ENCODE data around the gene TFDP1. TPM values are rescaled to one million over a fixed set of nuclear protein-coding genes. Genes with fewer than 3 reads are reported as not detected.
"Not testable (repeated sequence)": the region's sequence is repeated elsewhere in the genome, so short reads cannot be mapped to it uniquely, and the experiment has no call there.

TFDP1 gene
- total RNA-seq, 2 donors from 2014 or later, result 87.5 to 99.2 TPM

GRCh38 chr13:113588394-113589111 is 4.0 kb downstream of the TFDP1 start:
- Mint-ChIP-seq H3K4me3 (peak overlapping the region in 1 of 2 donors; percentile 6), H3K36me3 (ENCODE audit: insufficient read depth in 2 of 2) (peaks cover 9 to 38% of the 10 kb centered on the region in 2 donors), H3K4me1 (ENCODE audit: low read depth) (peaks cover 40% of the 10 kb centered on the region), H3K27ac (no peak overlapping the region), H3K9me3 (no peaks in the 10 kb centered on the region), H3K27me3 (ENCODE audit: low read depth) (no peaks in the 10 kb centered on the region)
- no peak for ATAC-seq (replicated peaks in 1 of 2)
- no peak for DNase-seq

- ATAC-seq (replicated peaks in 1 of 2) (no peak), DNase-seq (no peak)
- no peak overlapping the region for H3K4me3 Mint-ChIP-seq
- peaks cover 9 to 38% of the 10 kb centered on the region in 2 donors for H3K36me3 Mint-ChIP-seq (ENCODE audit: insufficient read depth in 2 of 2)
- no peaks in the 10 kb centered on the region for H3K27me3 Mint-ChIP-seq (ENCODE audit: low read depth)
- peaks cover 36% of the 10 kb centered on the region for H3K4me1 Mint-ChIP-seq (ENCODE audit: low read depth)
- H3K9me3 Mint-ChIP-seq, result no peaks in the 10 kb centered on the region
- H3K27ac Mint-ChIP-seq, result no peak overlapping the region
Measured at GRCh38 chr13:113589251-113589960, 4.9 kb downstream of the TFDP1 start.

GRCh38 chr13:113589961-113590339 is 5.4 kb downstream of the TFDP1 start:
- peaks cover 36% of the 10 kb centered on the region for H3K4me1 Mint-ChIP-seq (ENCODE audit: low read depth)
- no peaks in the 10 kb centered on the region for H3K9me3 Mint-ChIP-seq
- H3K4me3 Mint-ChIP-seq, result no peak overlapping the region
- DNase-seq, result no peak
- H3K36me3 Mint-ChIP-seq (ENCODE audit: insufficient read depth in 2 of 2), result peaks cover 12 to 42% of the 10 kb centered on the region in 2 donors
- H3K27ac Mint-ChIP-seq, result no peak overlapping the region
- no peak for ATAC-seq (replicated peaks in 1 of 2)
- H3K27me3 Mint-ChIP-seq (ENCODE audit: low read depth), result no peaks in the 10 kb centered on the region

GRCh38 chr13:113591750-113592149 is 7.2 kb downstream of the TFDP1 start:
- H3K27ac Mint-ChIP-seq, result no peak overlapping the region
- no peak overlapping the region for H3K4me3 Mint-ChIP-seq
- DNase-seq, result no peak
- no peak for ATAC-seq (replicated peaks in 1 of 2)
- H3K4me1 Mint-ChIP-seq (ENCODE audit: low read depth), result peaks cover 24% of the 10 kb centered on the region
- peaks cover 16 to 43% of the 10 kb centered on the region in 2 donors for H3K36me3 Mint-ChIP-seq (ENCODE audit: insufficient read depth in 2 of 2)
- H3K27me3 Mint-ChIP-seq (ENCODE audit: low read depth), result no peaks in the 10 kb centered on the region
- no peaks in the 10 kb centered on the region for H3K9me3 Mint-ChIP-seq

- DNase-seq, result no peak
- Mint-ChIP-seq H3K36me3 (ENCODE audit: insufficient read depth in 2 of 2) (peaks cover 18 to 45% of the 10 kb centered on the region in 2 donors), H3K27me3 (ENCODE audit: low read depth) (no peaks in the 10 kb centered on the region), H3K9me3 (no peaks in the 10 kb centered on the region), H3K4me1 (ENCODE audit: low read depth) (peaks cover 15% of the 10 kb centered on the region), H3K4me3 (no peak overlapping the region), H3K27ac (no peak overlapping the region)
- no peak for ATAC-seq (replicated peaks in 1 of 2)
Measured at GRCh38 chr13:113592571-113592970, 8.0 kb downstream of the TFDP1 start.

GRCh38 chr13:113594066-113594821 is 9.7 kb downstream of the TFDP1 start:
- not testable (repeated sequence) for H3K27me3 Mint-ChIP-seq (ENCODE audit: low read depth); H3K9me3 Mint-ChIP-seq; H3K4me3 Mint-ChIP-seq; H3K4me1 Mint-ChIP-seq (ENCODE audit: low read depth); H3K27ac Mint-ChIP-seq; ATAC-seq (replicated peaks in 1 of 2); DNase-seq
- peaks cover 15 to 47% of the 10 kb centered on the region in 2 donors for H3K36me3 Mint-ChIP-seq (ENCODE audit: insufficient read depth in 2 of 2)

- no peak overlapping the region for H3K4me3 Mint-ChIP-seq
- ATAC-seq (replicated peaks in 1 of 2) (no peak), DNase-seq (no peak)
- no peaks in the 10 kb centered on the region for H3K27me3 Mint-ChIP-seq (ENCODE audit: low read depth)
- peaks cover 14 to 47% of the 10 kb centered on the region in 2 donors for H3K36me3 Mint-ChIP-seq (ENCODE audit: insufficient read depth in 2 of 2)
- peaks cover 6% of the 10 kb centered on the region for H3K4me1 Mint-ChIP-seq (ENCODE audit: low read depth)
- no peaks in the 10 kb centered on the region for H3K9me3 Mint-ChIP-seq
- H3K27ac Mint-ChIP-seq, result no peak overlapping the region
Measured at GRCh38 chr13:113595131-113595530, 10.6 kb downstream of the TFDP1 start.

- H3K4me1 Mint-ChIP-seq (ENCODE audit: low read depth), result peaks cover 12% of the 10 kb centered on the region
- H3K4me3 Mint-ChIP-seq, result no peak overlapping the region
- H3K27ac Mint-ChIP-seq, result no peak overlapping the region
- H3K9me3 Mint-ChIP-seq, result no peaks in the 10 kb centered on the region
- H3K36me3 Mint-ChIP-seq (ENCODE audit: insufficient read depth in 2 of 2), result peaks cover 14 to 40% of the 10 kb centered on the region in 2 donors
- no peak for DNase-seq
- ATAC-seq (replicated peaks in 1 of 2), result no peak
- H3K27me3 Mint-ChIP-seq (ENCODE audit: low read depth), result no peaks in the 10 kb centered on the region
Measured at GRCh38 chr13:113596321-113597200, 12.0 kb downstream of the TFDP1 start.

GRCh38 chr13:113597391-113598080 is 13.0 kb downstream of the TFDP1 start:
- H3K27ac Mint-ChIP-seq, result no peak overlapping the region
- peaks cover 14 to 34% of the 10 kb centered on the region in 2 donors for H3K36me3 Mint-ChIP-seq (ENCODE audit: insufficient read depth in 2 of 2)
- H3K4me3 Mint-ChIP-seq, result no peak overlapping the region
- no peak for DNase-seq
- ATAC-seq (replicated peaks in 1 of 2), result no peak
- peaks cover 20% of the 10 kb centered on the region for H3K4me1 Mint-ChIP-seq (ENCODE audit: low read depth)
- H3K9me3 Mint-ChIP-seq, result no peaks in the 10 kb centered on the region
- no peaks in the 10 kb centered on the region for H3K27me3 Mint-ChIP-seq (ENCODE audit: low read depth)

GRCh38 chr13:113598081-113598410 is 13.5 kb downstream of the TFDP1 start:
- no peak for ATAC-seq (replicated peaks in 1 of 2)
- no peak overlapping the region for H3K27ac Mint-ChIP-seq
- no peaks in the 10 kb centered on the region for H3K27me3 Mint-ChIP-seq (ENCODE audit: low read depth)
- H3K9me3 Mint-ChIP-seq, result no peaks in the 10 kb centered on the region
- H3K4me1 Mint-ChIP-seq (ENCODE audit: low read depth), result peaks cover 26% of the 10 kb centered on the region
- no peak for DNase-seq
- H3K4me3 Mint-ChIP-seq, result no peak overlapping the region
- H3K36me3 Mint-ChIP-seq (ENCODE audit: insufficient read depth in 2 of 2), result peaks cover 14 to 32% of the 10 kb centered on the region in 2 donors

- H3K9me3 Mint-ChIP-seq, result no peaks in the 10 kb centered on the region
- ATAC-seq (replicated peaks in 1 of 2), result no peak
- H3K4me3 Mint-ChIP-seq, result no peak overlapping the region
- no peak for DNase-seq
- H3K27ac Mint-ChIP-seq, result no peak overlapping the region
- H3K27me3 Mint-ChIP-seq (ENCODE audit: low read depth), result no peaks in the 10 kb centered on the region
- peaks cover 27% of the 10 kb centered on the region for H3K4me1 Mint-ChIP-seq (ENCODE audit: low read depth)
- H3K36me3 Mint-ChIP-seq (ENCODE audit: insufficient read depth in 2 of 2), result peaks cover 14 to 32% of the 10 kb centered on the region in 2 donors
Measured at GRCh38 chr13:113598481-113598880, 13.9 kb downstream of the TFDP1 start.

- no peaks in the 10 kb centered on the region for H3K9me3 Mint-ChIP-seq
- H3K36me3 Mint-ChIP-seq (ENCODE audit: insufficient read depth in 2 of 2), result peaks cover 14 to 32% of the 10 kb centered on the region in 2 donors
- DNase-seq, result no peak
- H3K27ac Mint-ChIP-seq, result no peak overlapping the region
- H3K4me1 Mint-ChIP-seq (ENCODE audit: low read depth), result peaks cover 32% of the 10 kb centered on the region
- ATAC-seq (replicated peaks in 1 of 2), result no peak
- H3K27me3 Mint-ChIP-seq (ENCODE audit: low read depth), result no peaks in the 10 kb centered on the region
- no peak overlapping the region for H3K4me3 Mint-ChIP-seq
Measured at GRCh38 chr13:113599391-113599790, 14.8 kb downstream of the TFDP1 start.

Measured in activated T-cell treated with anti-CD3 and anti-CD28 coated beads, Interleukin-2, amount 50 U/mL, for 72 hours (primary cell).